B cell (primary cell): ENCODE data around the gene HOXB7.

Experiments
- CTCF ChIP-seq: fragments of 200-600 bp; IDR thresholded peaks from one replicate; pipeline ENCODE4 v1.8.0; 2022; ENCODE audit warnings: antibody characterized with exemption, mild to moderate bottlenecking
- EZH2 ChIP-seq: IDR thresholded peaks from 2 replicates; pipeline ENCODE4 v1.6.1; 2012; ENCODE audit warnings: borderline replicate concordance, low read depth, mild to moderate bottlenecking, moderate library complexity, low read length; ENCODE audit not compliant: insufficient read depth, poor library complexity, severe bottlenecking

GRCh38 chr17:48642059-48642842 lies 31.4 kb upstream of the HOXB7 start:
- no peak for TF ChIP-seq CTCF
- TF ChIP-seq EZH2 = no peak
